ENCODE measurements around the gene LMNTD1. TPM values are rescaled to one million over a fixed set of nuclear protein-coding genes. Genes with fewer than 3 reads are reported as not detected.

LMNTD1 gene
- total and polyA plus RNA-seq, 9 of the 15 experiments (the other 6 are each of a cell fraction or from before 2014, with no cell fraction given), result not detected

GRCh38 chr12:25502596-25502995, 50.5 kb downstream of the LMNTD1 start:
- TF ChIP-seq ZNF668 (CRISPR knock-in tag; IDR thresholded peaks at IDR 0.05) (no peak), SETDB1 (IDR thresholded peaks at IDR 0.05; ENCODE audit: low read length) (no peak), BCOR (IDR thresholded peaks at IDR 0.05) (no peak)
- TF ChIP-seq, protein P1, sequence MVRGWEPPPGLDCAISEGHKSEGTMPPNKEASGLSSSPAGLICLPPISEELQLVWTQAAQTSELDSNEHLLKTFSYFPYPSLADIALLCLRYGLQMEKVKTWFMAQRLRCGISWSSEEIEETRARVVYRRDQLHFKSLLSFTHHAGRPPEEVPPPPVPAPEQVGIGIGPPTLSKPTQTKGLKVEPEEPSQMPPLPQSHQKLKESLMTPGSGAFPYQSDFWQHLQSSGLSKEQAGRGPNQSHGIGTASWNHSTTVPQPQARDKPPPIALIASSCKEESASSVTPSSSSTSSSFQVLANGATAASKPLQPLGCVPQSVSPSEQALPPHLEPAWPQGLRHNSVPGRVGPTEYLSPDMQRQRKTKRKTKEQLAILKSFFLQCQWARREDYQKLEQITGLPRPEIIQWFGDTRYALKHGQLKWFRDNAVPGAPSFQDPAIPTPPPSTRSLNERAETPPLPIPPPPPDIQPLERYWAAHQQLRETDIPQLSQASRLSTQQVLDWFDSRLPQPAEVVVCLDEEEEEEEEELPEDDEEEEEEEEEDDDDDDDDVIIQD (CRISPR knock-in tag; IDR thresholded peaks at IDR 0.05), result no peak
- TF ChIP-seq, protein P2, sequence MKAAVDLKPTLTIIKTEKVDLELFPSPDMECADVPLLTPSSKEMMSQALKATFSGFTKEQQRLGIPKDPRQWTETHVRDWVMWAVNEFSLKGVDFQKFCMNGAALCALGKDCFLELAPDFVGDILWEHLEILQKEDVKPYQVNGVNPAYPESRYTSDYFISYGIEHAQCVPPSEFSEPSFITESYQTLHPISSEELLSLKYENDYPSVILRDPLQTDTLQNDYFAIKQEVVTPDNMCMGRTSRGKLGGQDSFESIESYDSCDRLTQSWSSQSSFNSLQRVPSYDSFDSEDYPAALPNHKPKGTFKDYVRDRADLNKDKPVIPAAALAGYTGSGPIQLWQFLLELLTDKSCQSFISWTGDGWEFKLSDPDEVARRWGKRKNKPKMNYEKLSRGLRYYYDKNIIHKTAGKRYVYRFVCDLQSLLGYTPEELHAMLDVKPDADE (conservative IDR thresholded peaks at IDR 0.05; ENCODE audit: control insufficient read depth, low read depth, low read length), result no peak
- TF ChIP-seq, protein P3, sequence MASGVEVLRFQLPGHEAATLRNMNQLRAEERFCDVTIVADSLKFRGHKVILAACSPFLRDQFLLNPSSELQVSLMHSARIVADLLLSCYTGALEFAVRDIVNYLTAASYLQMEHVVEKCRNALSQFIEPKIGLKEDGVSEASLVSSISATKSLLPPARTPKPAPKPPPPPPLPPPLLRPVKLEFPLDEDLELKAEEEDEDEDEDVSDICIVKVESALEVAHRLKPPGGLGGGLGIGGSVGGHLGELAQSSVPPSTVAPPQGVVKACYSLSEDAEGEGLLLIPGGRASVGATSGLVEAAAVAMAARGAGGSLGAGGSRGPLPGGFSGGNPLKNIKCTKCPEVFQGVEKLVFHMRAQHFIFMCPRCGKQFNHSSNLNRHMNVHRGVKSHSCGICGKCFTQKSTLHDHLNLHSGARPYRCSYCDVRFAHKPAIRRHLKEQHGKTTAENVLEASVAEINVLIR (CRISPR knock-in tag; IDR thresholded peaks at IDR 0.05), result no peak
- POLR2A ChIA-PET, result interaction anchor here (0.7 kb wide), 1 partner anchor 162 kb away, joined by 3 read pairs; no protein-coding TSS in a partner anchor
- FAIRE-seq (no peak), DNase-seq (ENCODE audit: extremely low read depth in 1 of 4, low spot score in 3 of 4) (no peak), ATAC-seq (no peak)
- H3K9me1 ChIP-seq (ENCODE audit: control insufficient read depth, insufficient read depth, low read length), result no peaks in the 10 kb centered on the region
- H3K4me3 ChIP-seq, result no peak overlapping the region
- H3K9me3 ChIP-seq (replicated peaks; ENCODE audit: control insufficient read depth, insufficient read depth, low read depth, low read length), result no peaks in the 10 kb centered on the region
- in situ Hi-C loops (cut with MboI) (no loop called here), intact Hi-C loops (cut with micrococcal nuclease) (no loop called here)
- WGBS (ENCODE audit: insufficient coverage, low coverage, missing lambda C conversion rate), result 0% methylated on average over 1 of the region's 1 CpG
- no peaks in the 10 kb centered on the region for H3K4me1 ChIP-seq (replicated peaks in 1 of 2; ENCODE audit: control insufficient read depth in 2 of 2, insufficient read depth in 2 of 2, low read length in 2 of 2)
- H3K4me2 ChIP-seq (ENCODE audit: insufficient read depth, low read length), result no peak overlapping the region
- no peaks in the 10 kb centered on the region for H4K20me1 ChIP-seq (replicated peaks; ENCODE audit: control insufficient read depth, insufficient read depth, low read length)
- CTCF ChIA-PET (ENCODE audit: low intra/inter-chr PET ratio), result no interaction called here
- no peaks in the 10 kb centered on the region for H3K27me3 ChIP-seq (ENCODE audit: control insufficient read depth in 2 of 2, insufficient read depth in 2 of 2, low read length in 2 of 2)
- no peaks in the 10 kb centered on the region for H3K79me2 ChIP-seq (ENCODE audit: control insufficient read depth, insufficient read depth, low read length)
- no peak overlapping the region for H3K27ac ChIP-seq (ENCODE audit: extremely low read depth, low read depth, low read length)
- BruUV-seq (replicated peaks), result no TSS peak
- H2AFZ ChIP-seq (ENCODE audit: low read depth, low read length), result no peak overlapping the region
- H3K36me3 ChIP-seq (ENCODE audit: control insufficient read depth, insufficient read depth, low read length), result no peaks in the 10 kb centered on the region
- no peak overlapping the region for H3K9ac ChIP-seq (ENCODE audit: insufficient read depth in 1 of 2, low read depth in 2 of 2, low read length in 2 of 2)

Measured in K562 (cell line).